ENCODE measurements around the gene FRMD4B. TPM values are rescaled to one million over a fixed set of nuclear protein-coding genes. Genes with fewer than 3 reads are reported as not detected.
A peak's percentile ranks its signal among the peaks of the same experiment; 100 is the strongest.

FRMD4B gene
- total and polyA plus RNA-seq, 4 donors = 5.6 to 73.6 (median 24.0) TPM

DNA sequence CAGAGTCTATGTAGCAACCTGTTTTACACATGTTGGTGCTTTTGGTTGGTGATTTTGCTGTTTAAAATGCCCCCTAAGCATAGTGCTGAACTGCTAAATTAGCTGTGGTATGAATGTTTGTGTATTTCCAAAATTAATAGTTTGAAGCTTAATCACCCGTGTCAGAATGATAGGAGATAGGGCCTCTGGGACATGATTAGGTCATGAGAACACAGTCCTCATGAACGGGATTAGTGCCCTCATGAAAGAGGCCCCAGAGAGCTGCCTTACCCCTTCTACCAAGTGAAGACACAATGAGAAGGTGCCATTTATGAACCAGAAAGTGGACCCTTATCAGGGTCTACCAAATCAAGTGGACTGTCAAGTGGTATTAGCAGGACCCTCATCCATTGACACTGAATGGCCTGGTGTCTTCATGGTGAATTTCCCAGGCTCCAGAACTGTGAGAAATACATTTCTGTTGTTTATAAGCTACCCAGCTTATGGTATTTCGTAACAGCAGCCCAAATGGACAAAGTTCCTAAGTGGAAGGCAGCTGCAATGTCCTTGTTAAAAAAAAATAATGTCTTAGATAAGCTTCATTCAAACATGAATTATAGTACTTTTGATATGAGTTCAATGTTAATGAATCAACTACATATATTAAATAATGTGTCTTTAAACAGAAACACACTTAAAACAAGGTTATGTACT lies 37.7 kb upstream of the FRMD4B start:
- Histone ChIP-seq H3K9me3 (ENCODE audit: control insufficient read depth, low read length) (no peaks in the 10 kb centered on the region), H3K27ac (ENCODE audit: low read depth in 1 of 2, low read length in 2 of 2) (no peak overlapping the region), H3K4me3 (ENCODE audit: low read length in 2 of 2) (no peak overlapping the region), H3K4me1 (ENCODE audit: control insufficient read depth in 1 of 2, insufficient read depth in 2 of 2, low read length in 2 of 2) (no peaks in the 10 kb centered on the region), H3K36me3 (ENCODE audit: control insufficient read depth in 1 of 2, insufficient read depth in 2 of 2, low read length in 1 of 2) (no peaks in the 10 kb centered on the region), H3K27me3 (ENCODE audit: control insufficient read depth in 1 of 2, insufficient read depth in 2 of 2, low read length in 1 of 2) (no peaks in the 10 kb centered on the region)
- intact Hi-C loops (cut with DNase I) = no loop called here
- ATAC-seq (ENCODE audit: low FRiP score) = no peak
- no peak for DNase-seq
- WGBS, 2 donors = 78 to 89% methylated on average over 3 of the region's 3 CpGs

- Histone ChIP-seq H3K9me3 (ENCODE audit: control insufficient read depth, low read length) (no peaks in the 10 kb centered on the region), H3K27me3 (ENCODE audit: control insufficient read depth in 1 of 2, insufficient read depth in 2 of 2, low read length in 1 of 2) (no peaks in the 10 kb centered on the region), H3K27ac (ENCODE audit: low read depth in 1 of 2, low read length in 2 of 2) (no peak overlapping the region), H3K4me1 (ENCODE audit: control insufficient read depth in 1 of 2, insufficient read depth in 2 of 2, low read length in 2 of 2) (no peaks in the 10 kb centered on the region), H3K36me3 (ENCODE audit: control insufficient read depth in 1 of 2, insufficient read depth in 2 of 2, low read length in 1 of 2) (no peaks in the 10 kb centered on the region), H3K4me3 (ENCODE audit: low read length in 2 of 2) (no peak overlapping the region)
- WGBS, 2 donors = 79 to 83% methylated on average over 1 of the region's 1 CpG
- intact Hi-C loops (cut with DNase I) = no loop called here
- ATAC-seq (ENCODE audit: low FRiP score) = no peak
- DNase-seq = no peak
These were observed 36.9 kb upstream of the FRMD4B start for GRCh38 chr3:69422751-69423150.

- Histone ChIP-seq H3K27me3 (ENCODE audit: control insufficient read depth in 1 of 2, insufficient read depth in 2 of 2, low read length in 1 of 2) (no peaks in the 10 kb centered on the region), H3K9me3 (ENCODE audit: control insufficient read depth, low read length) (no peaks in the 10 kb centered on the region), H3K36me3 (ENCODE audit: control insufficient read depth in 1 of 2, insufficient read depth in 2 of 2, low read length in 1 of 2) (no peaks in the 10 kb centered on the region), H3K4me1 (ENCODE audit: control insufficient read depth in 1 of 2, insufficient read depth in 2 of 2, low read length in 2 of 2) (no peaks in the 10 kb centered on the region), H3K27ac (ENCODE audit: low read depth in 1 of 2, low read length in 2 of 2) (no peak overlapping the region), H3K4me3 (ENCODE audit: low read length in 2 of 2) (no peak overlapping the region)
- peak; percentile 36 for ATAC-seq (ENCODE audit: low FRiP score)
- intact Hi-C loops (cut with DNase I) = no loop called here
- WGBS, 2 donors = 80 to 89% methylated on average over 5 of the region's 5 CpGs
- DNase-seq = peak in 1 of 2 donors; percentile 68
These were observed 35.1 kb upstream of the FRMD4B start for GRCh38 chr3:69420781-69421520.

DNA sequence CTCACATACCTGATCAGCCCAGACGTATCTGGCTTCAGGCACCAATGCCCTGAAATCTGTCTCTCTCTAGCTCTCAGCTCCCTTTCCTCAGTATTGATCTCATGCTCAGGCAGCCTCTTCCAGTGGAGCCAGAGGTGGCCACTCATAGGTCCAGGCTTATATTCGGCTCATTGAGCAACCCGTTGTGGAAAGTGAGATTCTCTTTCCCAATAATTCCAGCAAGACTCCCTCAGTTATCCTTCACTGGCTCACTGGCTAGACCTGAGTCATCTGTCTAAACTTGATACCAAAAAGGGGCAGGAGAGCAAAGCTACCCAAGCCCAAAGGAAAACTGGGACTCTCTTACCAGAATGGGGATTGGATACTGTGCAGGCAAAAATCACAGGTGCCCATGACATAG lies 33.4 kb upstream of the FRMD4B start:
- Histone ChIP-seq H3K36me3 (ENCODE audit: control insufficient read depth in 1 of 2, insufficient read depth in 2 of 2, low read length in 1 of 2) (no peaks in the 10 kb centered on the region), H3K27ac (ENCODE audit: low read depth in 1 of 2, low read length in 2 of 2) (no peak overlapping the region), H3K9me3 (ENCODE audit: control insufficient read depth, low read length) (no peaks in the 10 kb centered on the region), H3K27me3 (ENCODE audit: control insufficient read depth in 1 of 2, insufficient read depth in 2 of 2, low read length in 1 of 2) (no peaks in the 10 kb centered on the region), H3K4me3 (ENCODE audit: low read length in 2 of 2) (no peak overlapping the region), H3K4me1 (ENCODE audit: control insufficient read depth in 1 of 2, insufficient read depth in 2 of 2, low read length in 2 of 2) (no peaks in the 10 kb centered on the region)
- ATAC-seq (ENCODE audit: low FRiP score) (no peak), DNase-seq (no peak)
- intact Hi-C loops (cut with DNase I) = no loop called here
- WGBS, 2 donors = 89 to 90% methylated on average over 3 of the region's 3 CpGs

- DNase-seq (no peak), ATAC-seq (ENCODE audit: low FRiP score) (no peak)
- intact Hi-C loops (cut with DNase I) = no loop called here
These were observed 31.7 kb upstream of the FRMD4B start for GRCh38 chr3:69417541-69418078.

DNA sequence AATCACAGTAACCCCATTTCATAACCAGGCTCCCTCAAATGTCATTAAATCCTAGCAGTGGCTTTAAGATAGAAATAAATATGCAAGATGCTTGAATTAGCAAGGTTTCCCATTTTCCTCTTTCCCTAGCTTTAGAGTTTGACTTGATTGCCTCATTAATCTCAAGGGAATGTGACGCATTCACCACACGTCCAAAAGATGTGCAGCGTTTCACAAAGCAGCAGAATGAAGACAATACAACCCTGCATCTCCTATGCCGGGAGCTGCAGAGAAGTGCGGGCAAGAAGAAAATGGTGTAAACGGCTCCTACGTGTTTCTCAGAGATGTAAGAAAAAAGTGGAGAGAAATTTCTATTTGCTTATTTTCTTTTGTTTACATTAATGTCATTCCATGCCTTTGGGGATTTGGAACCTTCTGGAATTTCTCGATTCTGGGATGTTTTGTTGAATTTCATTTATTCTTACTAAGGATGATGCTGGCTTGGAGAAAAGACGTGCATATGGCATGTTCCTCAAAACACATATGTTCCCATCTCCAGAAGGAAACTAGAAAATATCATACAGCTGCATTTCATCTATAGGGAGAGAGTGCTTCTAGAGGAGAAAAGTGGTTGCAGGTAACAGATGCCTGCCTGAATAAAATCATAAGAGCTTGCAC lies 27.8 kb upstream of the FRMD4B start:
- Histone ChIP-seq H3K4me1 (ENCODE audit: control insufficient read depth in 1 of 2, insufficient read depth in 2 of 2, low read length in 2 of 2) (no peaks in the 10 kb centered on the region), H3K4me3 (ENCODE audit: low read length in 2 of 2) (no peak overlapping the region), H3K9me3 (ENCODE audit: control insufficient read depth, low read length) (no peaks in the 10 kb centered on the region), H3K36me3 (ENCODE audit: control insufficient read depth in 1 of 2, insufficient read depth in 2 of 2, low read length in 1 of 2) (no peaks in the 10 kb centered on the region), H3K27me3 (ENCODE audit: control insufficient read depth in 1 of 2, insufficient read depth in 2 of 2, low read length in 1 of 2) (no peaks in the 10 kb centered on the region), H3K27ac (ENCODE audit: low read depth in 1 of 2, low read length in 2 of 2) (no peak overlapping the region)
- ATAC-seq (ENCODE audit: low FRiP score) (no peak), DNase-seq (no peak)
- intact Hi-C loops (cut with DNase I) = loop anchor here (5.0 kb wide), 3 partner anchors 91 to 251 kb away; no protein-coding TSS in a partner anchor
- WGBS, 2 donors = 32 to 43% methylated on average over 9 of the region's 9 CpGs

More at GRCh38 chr3:69417541-69418078, 31.7 kb upstream of the FRMD4B start:
- Histone ChIP-seq H3K36me3 (ENCODE audit: control insufficient read depth in 1 of 2, insufficient read depth in 2 of 2, low read length in 1 of 2) (no peaks in the 10 kb centered on the region), H3K27ac (ENCODE audit: low read depth in 1 of 2, low read length in 2 of 2) (no peak overlapping the region), H3K4me3 (ENCODE audit: low read length in 2 of 2) (no peak overlapping the region), H3K9me3 (ENCODE audit: control insufficient read depth, low read length) (no peaks in the 10 kb centered on the region), H3K4me1 (ENCODE audit: control insufficient read depth in 1 of 2, insufficient read depth in 2 of 2, low read length in 2 of 2) (no peaks in the 10 kb centered on the region), H3K27me3 (ENCODE audit: control insufficient read depth in 1 of 2, insufficient read depth in 2 of 2, low read length in 1 of 2) (no peaks in the 10 kb centered on the region)
- 93% methylated on average over 5 of the region's 5 CpGs for WGBS, 2 donors

- Histone ChIP-seq H3K4me3 (ENCODE audit: low read length in 2 of 2) (no peak overlapping the region), H3K9me3 (ENCODE audit: control insufficient read depth, low read length) (no peaks in the 10 kb centered on the region), H3K36me3 (ENCODE audit: control insufficient read depth in 1 of 2, insufficient read depth in 2 of 2, low read length in 1 of 2) (no peaks in the 10 kb centered on the region), H3K27ac (ENCODE audit: low read depth in 1 of 2, low read length in 2 of 2) (no peak overlapping the region), H3K4me1 (ENCODE audit: control insufficient read depth in 1 of 2, insufficient read depth in 2 of 2, low read length in 2 of 2) (no peaks in the 10 kb centered on the region), H3K27me3 (ENCODE audit: control insufficient read depth in 1 of 2, insufficient read depth in 2 of 2, low read length in 1 of 2) (no peaks in the 10 kb centered on the region)
- WGBS, 2 donors = 55 to 59% methylated on average over 3 of the region's 3 CpGs
- no peak for DNase-seq
- intact Hi-C loops (cut with DNase I) = loop anchor here (5.0 kb wide), 3 partner anchors 89 to 249 kb away; no protein-coding TSS in a partner anchor
- ATAC-seq (ENCODE audit: low FRiP score) = no peak
These were observed 25.5 kb upstream of the FRMD4B start for GRCh38 chr3:69411346-69411745.

DNA sequence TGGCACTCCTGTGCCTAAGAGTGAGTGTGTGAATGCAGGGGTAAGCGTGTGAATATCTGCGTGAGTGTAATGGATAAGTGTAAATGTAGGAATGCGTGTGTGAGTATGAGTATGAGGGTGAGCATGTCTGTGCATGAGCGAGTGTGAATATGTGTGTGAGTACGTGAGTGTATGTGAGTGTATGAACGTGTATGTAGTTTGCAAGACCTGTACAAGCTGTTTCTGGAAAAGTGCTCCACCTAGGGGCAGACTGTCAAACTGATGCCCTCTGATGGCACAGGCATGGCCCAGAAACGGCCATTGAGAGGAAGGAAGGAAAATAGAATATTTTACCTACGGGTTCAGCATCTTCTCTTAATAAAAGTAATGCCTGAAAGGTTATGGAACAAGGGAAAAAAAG lies 24.4 kb upstream of the FRMD4B start:
- H3K4me3 ChIP-seq (ENCODE audit: low read length in 2 of 2) = no peak overlapping the region
- intact Hi-C loops (cut with DNase I) = loop anchor here (5.0 kb wide), 3 partner anchors 88 to 248 kb away; no protein-coding TSS in a partner anchor

More for the DNA sequence above, 24.4 kb upstream of the FRMD4B start:
- Histone ChIP-seq H3K36me3 (ENCODE audit: control insufficient read depth in 1 of 2, insufficient read depth in 2 of 2, low read length in 1 of 2) (no peaks in the 10 kb centered on the region), H3K4me1 (ENCODE audit: control insufficient read depth in 1 of 2, insufficient read depth in 2 of 2, low read length in 2 of 2) (no peaks in the 10 kb centered on the region), H3K27me3 (ENCODE audit: control insufficient read depth in 1 of 2, insufficient read depth in 2 of 2, low read length in 1 of 2) (no peaks in the 10 kb centered on the region), H3K27ac (ENCODE audit: low read depth in 1 of 2, low read length in 2 of 2) (no peak overlapping the region), H3K9me3 (ENCODE audit: control insufficient read depth, low read length) (no peaks in the 10 kb centered on the region)
- peak; percentile 79 to 80 for DNase-seq
- ATAC-seq (ENCODE audit: low FRiP score) = peak; percentile 83
- 21 to 29% methylated on average over 8 of the region's 8 CpGs for WGBS, 2 donors

Data from aorta (tissue), 5 donors.